HG03095 (cell line): ENCODE measurements around the gene TMEM45B.
"Not testable (repeated sequence)": the region's sequence is repeated elsewhere in the genome, so short reads cannot be mapped to it uniquely, and the experiment has no call there.

ENCODE experiments used
- ATAC-seq: cut with Tn5 transposase; IDR thresholded peaks from one replicate; pipeline ENCODE4 v1.9.1; 2021; ENCODE audit warnings: moderate library complexity; ENCODE audit not compliant: unreplicated experiment

TMEM45B gene

GRCh38 chr11:129849447-129850130 is 33.9 kb downstream of the TMEM45B start:
- no peak for ATAC-seq

GRCh38 chr11:129852125-129852740 is 36.6 kb downstream of the TMEM45B start:
- no peak for ATAC-seq

DNA sequence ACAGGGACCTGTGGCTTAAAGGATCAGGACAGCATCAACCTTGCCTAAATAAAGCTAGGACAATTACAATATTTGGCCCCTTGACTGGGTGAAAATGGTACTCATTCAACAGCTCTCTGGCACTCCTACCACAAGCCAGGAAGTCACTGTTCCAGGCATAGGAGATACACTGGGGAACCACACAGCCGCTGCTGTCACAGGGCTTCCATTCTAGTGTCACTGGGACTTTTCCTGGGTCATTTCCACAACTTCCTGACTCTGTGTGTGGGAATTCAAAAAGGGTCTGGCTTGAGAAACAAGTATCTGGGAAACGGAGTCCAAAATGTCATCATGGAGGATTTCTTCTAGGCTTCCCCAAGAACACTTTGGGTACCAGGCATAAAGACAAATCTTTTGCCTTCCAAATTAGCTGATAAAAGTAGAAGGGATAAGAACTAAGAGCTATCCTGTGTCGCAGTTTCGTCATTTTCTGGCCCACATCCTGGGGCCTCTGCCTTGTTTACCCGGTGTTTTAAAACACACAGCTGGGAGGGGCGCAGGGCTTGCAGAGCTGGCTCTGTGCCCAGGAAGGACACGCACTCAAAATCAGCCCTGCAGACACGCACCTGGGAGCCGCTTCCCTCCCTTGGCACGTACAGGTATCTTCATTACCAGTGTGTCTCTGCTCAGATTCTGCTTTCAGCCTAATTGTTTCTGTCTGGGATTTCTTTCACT is 38.0 kb downstream of the TMEM45B start:
- no peak for ATAC-seq

- ATAC-seq: no peak
Measured at GRCh38 chr11:129854232-129854805, 38.7 kb downstream of the TMEM45B start.

GRCh38 chr11:129855086-129855485 is 39.4 kb downstream of the TMEM45B start:
- ATAC-seq: no peak

- ATAC-seq: no peak
Measured at GRCh38 chr11:129856036-129856435, 40.4 kb downstream of the TMEM45B start.

GRCh38 chr11:129861702-129862522 is 46.3 kb downstream of the TMEM45B start:
- ATAC-seq: no peak

GRCh38 chr11:129864811-129865210 is 49.2 kb downstream of the TMEM45B start:
- ATAC-seq: no peak

GRCh38 chr11:129865701-129866100 is 50.1 kb downstream of the TMEM45B start:
- no peak for ATAC-seq

DNA sequence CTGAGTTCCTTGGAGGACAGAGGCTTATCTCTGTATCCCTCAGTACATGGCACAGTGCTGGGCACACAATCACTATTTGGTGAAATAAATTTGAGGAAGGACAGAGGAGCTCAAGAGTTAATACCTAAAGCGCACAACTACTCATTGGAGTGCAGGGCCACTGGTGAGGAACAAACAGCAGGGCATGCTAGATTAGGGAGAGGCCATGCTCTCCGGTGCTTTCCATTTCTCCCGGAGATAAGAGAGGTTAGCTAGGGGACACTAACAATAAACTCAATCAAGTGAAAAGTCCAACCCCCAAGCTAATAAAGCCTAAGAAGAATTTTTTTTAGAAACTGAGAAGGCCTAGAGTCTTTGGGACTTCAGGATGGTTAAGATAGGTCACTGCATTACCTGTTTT is 50.7 kb downstream of the TMEM45B start:
- ATAC-seq: no peak

- ATAC-seq: not testable (repeated sequence)
Measured at GRCh38 chr11:129868626-129869025, 53.0 kb downstream of the TMEM45B start.

DNA sequence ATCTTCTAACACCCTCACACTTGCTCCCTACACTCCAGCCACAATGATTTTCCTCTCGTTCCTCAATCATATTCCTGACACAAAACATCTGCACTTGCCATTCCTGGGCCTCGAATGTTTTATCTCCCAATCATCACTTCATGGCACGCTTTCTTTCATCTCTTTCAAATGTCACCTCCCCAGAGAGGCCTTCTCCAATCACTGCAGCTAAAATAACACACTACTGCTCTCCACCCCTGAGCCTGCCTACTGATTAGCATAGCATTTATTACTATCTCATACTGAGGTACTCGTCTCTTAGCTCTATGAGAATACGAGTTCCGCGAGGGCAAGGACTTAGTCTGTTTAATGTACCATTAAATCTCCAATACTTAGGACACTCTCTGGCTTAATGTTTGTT is 56.3 kb downstream of the TMEM45B start:
- ATAC-seq: no peak

DNA sequence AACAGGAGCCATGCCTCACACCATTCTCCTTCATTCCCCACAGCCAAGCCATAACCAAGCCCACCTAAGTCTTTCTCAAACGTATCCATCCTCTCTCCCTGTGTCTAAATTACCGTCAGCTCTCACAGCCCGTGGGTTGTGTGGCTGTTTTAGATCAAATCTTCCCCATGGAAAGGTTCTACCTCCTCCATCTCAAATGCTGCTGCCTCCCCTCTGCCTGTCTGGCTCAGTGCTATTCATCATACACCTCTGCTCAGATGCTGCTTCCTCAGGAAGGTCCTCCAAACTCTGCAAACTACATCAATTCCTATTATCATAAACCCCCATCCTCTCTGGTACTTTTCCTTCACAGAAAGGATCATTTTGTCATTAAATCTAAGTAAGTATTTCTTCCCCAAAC is 64.7 kb downstream of the TMEM45B start:
- no peak for ATAC-seq

GRCh38 chr11:129881570-129882170 is 66.0 kb downstream of the TMEM45B start:
- no peak for ATAC-seq

GRCh38 chr11:129884581-129884980 is 68.9 kb downstream of the TMEM45B start:
- no peak for ATAC-seq

DNA sequence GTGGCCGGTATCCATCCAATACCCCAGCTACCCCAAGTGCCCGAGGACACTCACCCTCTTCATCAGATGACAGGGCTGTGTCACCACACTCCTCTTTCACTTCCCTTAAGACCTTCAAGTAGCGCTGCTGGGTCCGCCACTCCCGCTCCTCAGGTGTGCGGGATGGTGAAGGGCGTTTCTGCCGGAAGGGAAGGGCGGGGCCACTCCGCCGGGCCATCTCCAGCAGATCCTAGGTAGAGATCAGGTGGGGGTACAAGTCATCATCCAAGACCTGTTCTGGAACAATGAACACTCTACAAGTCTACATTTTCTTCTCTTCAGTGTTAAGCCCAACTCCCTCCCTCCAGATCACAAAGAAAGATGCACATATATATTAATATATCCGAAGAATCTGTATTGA is 69.7 kb downstream of the TMEM45B start:
- no peak for ATAC-seq

DNA sequence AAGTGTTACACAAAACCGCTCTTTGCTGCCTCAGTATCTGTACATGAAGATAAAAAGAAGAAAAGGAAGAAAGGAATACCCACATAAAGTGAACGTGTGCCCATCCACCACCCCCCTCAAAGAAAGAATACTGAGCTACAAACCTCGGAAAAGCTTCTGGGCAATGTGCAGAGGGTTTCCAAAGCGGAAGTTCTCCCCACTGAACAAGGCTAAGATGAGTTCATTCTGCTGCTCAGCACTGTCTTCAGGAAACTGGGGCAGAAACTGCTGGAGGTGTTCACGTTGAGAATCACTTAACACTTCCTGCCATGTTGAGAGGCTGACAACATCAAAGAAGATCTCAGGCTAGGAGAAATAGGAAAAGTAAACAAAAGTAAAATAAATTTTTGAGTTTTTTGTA is 72.8 kb downstream of the TMEM45B start:
- ATAC-seq: no peak

DNA sequence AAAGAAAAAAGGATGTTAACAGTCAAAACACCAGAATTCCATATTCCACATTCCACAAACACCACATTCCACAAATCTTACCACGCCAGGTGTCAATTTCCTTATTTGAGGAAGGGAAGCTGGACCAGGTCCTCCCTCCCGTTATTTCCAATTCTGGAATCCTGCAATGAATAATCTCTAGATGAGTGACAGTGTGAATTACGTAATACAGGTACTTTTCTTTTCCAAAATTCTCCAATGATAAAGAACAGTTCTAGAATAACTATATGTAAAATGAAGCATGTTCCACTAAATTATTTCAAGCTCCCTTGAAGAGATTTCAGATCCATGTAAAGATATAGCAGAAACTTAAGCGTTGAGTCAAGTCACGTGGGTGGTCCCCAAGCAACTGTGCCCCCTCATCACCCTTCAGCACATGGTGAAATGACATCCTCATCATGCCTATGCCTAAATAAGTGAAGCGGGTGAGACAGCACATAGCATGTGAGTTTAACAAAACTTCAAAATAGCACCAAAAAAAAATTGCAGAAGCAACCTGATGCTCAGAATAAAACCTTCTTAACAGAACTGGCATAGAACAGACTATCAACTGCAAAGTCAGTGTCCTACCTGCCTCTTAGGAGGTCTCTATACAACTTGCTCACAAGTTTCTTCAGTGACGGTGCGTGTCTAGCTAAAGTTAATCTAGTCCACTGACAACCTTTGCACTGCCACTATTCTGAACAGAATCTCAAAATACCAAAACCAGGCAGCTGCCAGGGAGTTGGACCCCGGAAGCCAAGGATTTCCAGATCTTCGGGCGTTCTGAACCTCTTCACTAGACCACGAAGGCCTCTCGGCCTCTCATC is 78.9 kb downstream of the TMEM45B start:
- peak; percentile 18 for ATAC-seq

- ATAC-seq: peak; percentile 95
Measured at GRCh38 chr11:129895126-129896041, 79.7 kb downstream of the TMEM45B start, which contains the start of gene NFRKB. NFRKB (minus strand) TSS chr11:129895578; CDS start chr11:129892849, 2,729 bp downstream.
